HG02798 (cell line): ENCODE results near the gene NINJ2.
A peak's percentile ranks its signal among the peaks of the same experiment; 100 is the strongest.
"Not testable (repeated sequence)": the region's sequence is repeated elsewhere in the genome, so short reads cannot be mapped to it uniquely, and the experiment has no call there.

ENCODE experiments used
- ATAC-seq: cut with Tn5 transposase; IDR thresholded peaks from one replicate; pipeline ENCODE4 v1.9.1; 2021; ENCODE audit warnings: mild to moderate bottlenecking; ENCODE audit not compliant: unreplicated experiment, poor library complexity

Gene NINJ2, protein sequence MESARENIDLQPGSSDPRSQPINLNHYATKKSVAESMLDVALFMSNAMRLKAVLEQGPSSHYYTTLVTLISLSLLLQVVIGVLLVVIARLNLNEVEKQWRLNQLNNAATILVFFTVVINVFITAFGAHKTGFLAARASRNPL

DNA sequence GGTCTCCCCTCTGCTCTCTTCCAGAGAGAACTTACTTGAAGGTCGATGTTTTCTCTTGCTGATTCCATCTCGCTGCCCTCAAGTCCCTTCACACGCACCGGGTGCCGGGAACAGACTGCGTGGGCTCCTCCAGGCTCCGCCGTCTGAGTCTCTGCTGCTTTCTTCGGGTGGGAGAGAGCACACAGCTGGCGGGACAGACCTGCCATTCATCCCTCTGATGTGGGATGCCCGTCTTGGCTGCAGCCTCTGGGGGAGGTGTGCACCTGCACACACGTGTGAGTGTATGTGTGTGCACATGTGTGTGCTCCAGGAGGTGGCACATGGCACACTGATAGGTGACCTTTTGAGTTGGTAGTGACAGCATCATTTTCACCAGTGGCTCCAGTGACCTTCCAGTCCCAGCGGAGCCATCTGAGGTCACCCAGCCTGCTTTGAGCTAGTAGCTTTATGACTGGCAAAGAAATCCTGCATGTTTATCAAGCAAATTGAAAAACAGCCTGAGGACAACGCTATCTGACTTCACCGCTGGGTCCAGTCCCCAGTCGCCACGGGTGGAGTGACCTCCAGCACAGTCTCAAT lies at the start of gene NINJ2:
TSS of gene NINJ2 (minus strand) at position 153 of the 579 bp plus-strand sequence. CDS start at position 68, 85 bp downstream.
- no peak for ATAC-seq

DNA sequence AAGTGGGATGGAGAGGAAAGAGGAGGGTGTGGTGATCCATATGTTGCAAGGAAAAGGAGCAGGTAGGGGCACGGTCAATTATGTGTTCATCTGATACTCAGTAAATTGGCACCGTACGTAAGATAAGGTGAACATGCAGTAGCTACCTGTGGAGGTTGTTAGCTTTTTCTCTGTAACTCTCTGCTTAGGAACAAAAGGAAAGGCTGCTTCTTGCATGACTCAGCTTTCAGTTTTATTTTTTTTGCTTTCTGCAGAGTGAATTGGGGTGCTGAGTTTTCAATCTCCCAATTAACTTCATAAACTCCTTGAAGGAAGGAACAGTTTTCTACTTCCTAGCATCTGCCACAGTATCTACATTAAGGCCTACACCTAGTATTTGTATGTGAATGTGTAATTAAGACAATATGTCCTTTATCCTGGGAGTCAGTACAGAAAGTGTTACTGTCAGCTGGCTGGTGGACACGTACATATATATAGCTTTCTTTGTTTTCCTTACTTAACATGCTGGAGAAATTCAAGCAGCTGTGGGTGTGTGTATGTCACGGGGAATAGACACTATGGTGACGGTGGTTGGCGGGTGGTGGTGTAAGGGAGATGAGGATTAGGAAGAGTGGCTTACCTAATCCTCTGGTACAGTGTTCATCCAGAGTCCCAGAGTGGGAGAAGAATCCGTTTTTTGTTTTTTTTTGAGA lies 49.1 kb upstream of the NINJ2 start:
- ATAC-seq = no peak

DNA sequence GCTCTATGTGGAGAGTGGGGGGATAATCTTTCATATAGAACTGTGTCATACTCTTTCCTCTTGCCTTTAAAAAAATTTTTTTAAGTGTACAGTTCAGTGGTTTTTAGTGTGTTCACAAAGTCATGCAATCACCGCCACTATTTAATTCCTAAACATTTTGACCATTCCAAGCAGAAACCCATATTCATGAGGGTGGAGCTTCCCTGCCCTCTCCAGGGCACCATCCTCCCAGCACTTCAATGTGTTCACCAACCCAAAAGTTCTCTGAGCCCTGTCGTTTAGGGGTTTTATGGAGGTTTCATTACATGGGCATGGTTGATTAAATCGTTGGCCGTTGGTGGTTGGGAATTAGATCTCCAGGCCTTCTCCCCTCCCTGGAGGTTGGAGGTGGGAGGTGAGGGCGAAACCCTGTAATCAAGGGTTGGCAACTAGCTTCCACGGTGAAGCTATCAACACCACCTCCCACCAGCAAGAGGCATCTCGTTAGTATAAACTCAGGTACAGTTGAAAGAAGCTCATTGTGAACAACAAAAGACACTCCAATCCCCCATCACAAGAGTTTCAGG lies 46.3 kb upstream of the NINJ2 start:
- ATAC-seq = no peak

DNA sequence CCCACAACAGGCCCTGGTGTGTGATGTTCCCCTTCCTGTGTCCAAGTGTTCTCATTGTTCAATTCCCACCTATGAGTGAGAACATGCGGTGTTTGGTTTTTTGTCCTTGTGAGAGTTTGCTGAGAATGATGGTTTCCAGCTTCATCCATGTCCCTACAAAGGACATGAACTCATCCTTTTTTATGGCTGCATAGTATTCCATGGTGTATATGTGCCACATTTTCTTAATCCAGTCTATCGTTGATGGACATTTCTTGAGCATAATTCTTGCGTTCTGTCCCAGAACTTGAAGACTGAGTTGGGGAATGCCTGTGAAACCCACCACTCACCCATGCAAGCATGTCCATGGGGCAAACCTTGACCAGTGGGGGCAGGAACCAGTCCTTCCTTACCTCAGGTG lies 44.8 kb upstream of the NINJ2 start:
- not testable (repeated sequence) for ATAC-seq

DNA sequence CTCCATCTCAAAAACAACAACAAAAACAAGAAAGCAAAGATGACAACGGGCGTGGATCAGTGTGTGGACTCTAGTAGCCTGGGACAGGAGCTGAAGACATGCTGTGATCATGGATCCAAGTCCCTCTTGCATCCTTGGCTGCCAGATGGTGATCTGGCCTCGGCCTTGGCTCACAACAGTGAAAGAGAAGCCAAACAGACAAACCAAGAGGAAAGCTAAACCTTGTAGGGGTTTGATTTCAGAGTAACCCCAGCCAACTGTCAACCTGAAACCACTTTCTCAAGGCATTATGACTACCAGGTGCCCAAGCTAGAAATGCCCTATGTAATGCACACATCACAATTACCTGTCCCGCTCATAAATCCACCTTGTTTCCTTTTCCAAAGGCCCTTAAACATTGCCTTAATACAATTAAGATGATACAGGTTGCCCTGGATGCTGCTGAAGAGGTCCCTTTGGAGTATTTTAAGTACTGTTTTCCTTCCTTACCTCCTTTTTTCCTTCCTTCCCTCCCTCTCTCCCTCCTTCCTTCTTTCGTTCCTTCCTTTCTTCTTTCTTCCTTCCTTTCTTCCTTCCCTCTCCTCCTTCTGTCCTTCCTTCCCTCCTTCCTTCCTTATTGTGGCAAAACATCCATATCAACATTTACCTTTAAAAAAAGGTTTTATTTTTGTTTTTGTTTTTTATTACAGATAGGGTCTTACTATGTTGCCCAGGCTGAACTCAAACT lies 41.4 kb upstream of the NINJ2 start:
- no peak for ATAC-seq

DNA sequence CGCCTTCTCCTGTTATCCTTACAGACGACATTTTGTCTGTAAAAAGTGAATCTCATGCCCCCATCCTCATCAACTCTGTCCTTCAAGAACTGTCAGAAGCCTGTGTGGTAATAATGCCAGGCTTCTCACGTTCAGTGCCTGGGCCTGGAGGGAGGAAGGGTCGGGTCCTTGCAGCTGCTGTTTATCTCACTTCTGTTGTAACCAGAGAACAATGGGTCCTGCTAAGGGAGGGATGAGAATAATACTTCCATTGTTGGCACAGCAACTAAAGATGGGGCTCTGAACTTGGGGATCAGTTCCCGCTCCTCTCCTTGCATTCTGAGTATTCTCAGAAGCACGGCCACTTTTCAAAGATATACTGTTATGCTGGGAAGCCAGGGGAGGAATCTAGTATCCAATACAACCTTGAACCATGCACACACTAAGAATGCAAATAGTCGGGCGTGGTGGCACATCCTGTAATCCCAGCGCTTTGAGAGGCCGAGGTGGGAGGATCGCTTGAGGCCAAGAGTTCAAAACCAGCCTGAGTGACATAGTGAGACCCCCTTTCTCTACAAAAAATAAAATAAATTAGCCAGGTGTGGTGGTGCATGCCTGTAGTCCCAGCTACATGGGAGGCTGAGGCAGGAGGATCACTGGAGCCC lies 38.8 kb upstream of the NINJ2 start:
- no peak for ATAC-seq

DNA sequence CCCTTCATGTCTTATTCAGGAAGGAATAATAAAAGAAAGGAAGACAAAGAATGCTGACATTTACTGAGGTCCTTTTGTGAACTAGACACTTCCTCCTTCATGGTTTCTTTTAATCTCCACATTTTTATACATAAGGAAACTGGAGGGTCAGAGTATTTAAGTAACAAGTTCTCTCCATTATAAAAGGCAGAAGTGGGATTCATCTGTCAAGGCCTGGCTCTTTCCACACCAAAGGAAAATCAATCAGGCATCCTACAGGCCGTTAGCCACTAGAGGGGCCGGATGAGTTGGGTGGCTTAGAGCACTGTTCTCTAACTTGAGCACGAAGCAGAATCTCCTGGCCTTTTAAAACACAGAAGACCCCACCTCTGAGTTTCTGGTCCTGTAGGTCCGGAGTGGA lies 36.8 kb upstream of the NINJ2 start:
- no peak for ATAC-seq

DNA sequence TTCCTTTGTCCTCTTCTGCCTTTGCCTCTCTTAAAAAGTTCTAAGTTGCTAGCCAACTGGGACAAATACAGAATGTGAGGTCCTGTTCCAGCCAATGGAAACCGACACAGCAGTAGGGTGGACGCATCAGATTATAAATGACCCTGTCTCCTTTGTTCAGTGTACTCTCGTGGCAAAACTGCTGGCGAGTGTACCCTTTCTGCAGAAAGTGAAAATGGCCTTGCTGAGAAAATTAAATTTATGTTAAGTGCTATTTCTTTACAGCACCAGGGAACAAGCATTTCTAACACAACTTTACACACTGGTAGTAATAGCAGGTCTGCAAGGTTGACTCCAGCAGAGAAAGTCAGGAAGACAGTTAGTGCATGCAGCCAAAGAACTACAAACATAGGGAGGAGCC lies 35.0 kb upstream of the NINJ2 start:
- not testable (repeated sequence) for ATAC-seq

DNA sequence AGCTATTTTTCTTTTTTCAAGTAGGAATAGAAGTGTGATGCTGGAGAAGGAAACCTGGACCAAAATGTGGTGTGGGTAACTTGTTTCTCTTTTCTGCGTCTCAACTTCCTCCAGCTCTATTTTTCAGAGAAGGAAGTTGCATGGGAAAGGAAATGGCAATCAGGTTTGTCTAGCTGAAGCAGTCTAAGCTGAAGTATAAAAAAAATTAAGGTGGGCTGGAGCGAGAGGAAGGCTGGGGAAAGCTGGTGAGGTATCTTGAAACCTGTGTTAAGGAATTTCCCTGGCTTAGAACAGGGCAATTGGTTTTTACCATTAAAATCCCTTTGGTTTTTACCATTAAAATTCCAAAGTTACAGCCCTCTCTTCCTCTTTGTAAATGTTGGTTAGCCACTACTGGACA lies 34.2 kb upstream of the NINJ2 start:
- no peak for ATAC-seq

DNA sequence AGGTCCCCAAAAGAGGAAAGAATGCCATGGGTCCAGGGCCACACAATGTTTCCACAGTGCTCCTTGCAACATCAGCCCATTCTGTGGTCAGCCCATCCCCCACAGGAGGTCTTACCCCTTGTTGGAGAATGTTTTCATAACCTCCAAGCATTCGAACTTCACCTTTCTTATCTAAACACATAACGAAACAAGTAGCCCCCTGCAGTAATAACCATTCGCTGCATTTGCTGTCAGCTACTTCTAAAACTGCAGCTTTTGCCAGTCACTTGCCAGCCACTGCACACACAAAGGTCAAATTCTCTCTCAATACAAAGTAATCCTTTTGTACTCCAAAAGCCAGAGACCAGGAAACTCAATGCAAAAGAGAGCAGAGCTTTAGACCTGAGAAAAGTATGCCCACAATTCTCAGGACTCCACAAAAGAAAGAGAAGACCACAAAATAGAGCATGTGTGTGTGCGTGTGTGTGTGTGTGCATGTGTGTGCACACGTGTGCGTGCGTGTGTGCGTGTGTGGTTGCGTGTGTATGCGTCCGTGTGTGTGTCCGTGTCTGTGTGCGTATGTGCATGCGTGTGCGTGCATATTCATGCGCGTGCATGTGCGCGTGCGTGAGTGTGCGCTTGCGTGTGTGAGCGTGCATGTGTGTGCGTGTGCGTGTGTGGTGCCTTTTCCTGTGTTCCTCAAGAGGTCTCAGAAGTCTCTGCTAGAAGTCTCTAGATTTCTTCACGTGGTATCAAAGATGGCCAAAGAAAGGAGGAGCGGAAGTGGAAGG lies 31.7 kb upstream of the NINJ2 start:
- ATAC-seq = no peak

DNA sequence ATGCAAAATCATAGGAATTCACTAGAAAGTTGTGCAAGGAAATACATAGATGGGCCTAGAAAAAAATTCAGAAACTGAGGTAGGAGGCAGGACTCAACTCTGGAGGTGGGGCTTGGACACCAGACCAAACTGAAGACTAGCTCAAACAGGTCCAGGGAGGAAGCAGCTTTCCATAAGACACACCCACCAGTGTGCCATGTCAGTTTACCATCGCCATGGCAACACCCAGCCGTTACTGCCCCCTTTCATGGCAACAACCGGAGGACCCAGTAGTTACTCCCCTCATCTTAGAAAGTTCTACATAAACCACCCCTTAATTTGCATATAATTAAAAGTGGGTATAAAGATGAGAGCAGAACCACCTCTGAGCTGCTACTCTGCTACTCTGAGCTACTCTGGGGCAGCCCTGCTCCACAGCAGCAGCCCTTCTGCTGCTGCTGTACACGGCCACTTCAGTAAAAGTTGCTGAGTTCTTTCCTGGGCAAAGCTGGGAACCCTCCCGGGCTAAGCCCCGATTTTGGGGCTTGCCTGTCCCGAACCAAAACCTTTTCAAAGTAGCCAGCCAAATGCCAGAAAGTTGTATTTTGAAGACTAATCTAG lies 30.8 kb upstream of the NINJ2 start:
- no peak for ATAC-seq

DNA sequence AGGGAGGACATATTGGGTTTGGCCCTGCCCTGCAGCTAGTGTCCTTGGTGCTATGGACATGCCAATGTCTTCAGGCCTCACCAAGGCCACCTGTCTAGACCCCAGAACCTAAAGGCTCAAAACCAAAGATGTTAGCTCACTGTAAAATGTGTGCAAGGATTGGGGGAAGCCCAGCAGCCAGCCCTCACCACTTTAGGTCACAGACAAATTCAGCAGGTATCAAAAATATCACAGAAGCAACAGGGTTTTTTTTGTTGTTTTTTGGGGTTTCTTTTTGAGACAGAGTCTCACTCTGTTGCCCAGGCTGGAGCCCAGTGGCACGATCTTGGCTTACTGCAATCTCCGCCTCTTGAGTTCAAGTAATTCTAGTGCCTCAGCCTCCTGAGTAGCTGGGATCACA lies 29.0 kb upstream of the NINJ2 start:
- ATAC-seq = no peak

DNA sequence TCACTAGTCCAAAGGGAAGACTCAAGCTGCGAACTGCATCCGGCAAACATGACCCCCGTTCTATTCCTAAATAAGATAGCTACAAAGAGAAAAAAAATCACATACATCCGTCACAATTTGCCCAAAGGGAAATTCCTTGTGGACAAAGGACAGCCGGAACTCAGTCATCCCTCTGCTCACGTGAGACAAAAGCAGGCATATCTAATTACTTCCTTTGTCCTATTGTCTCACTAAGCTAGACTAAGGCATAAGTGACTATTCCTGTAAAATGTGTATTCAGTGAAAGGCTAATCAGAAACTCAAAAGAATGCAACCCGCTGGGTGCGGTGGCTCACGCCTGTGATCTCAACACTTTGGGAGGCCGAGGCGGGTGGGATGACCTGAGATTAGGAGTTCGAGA lies 27.2 kb upstream of the NINJ2 start:
- no peak for ATAC-seq

DNA sequence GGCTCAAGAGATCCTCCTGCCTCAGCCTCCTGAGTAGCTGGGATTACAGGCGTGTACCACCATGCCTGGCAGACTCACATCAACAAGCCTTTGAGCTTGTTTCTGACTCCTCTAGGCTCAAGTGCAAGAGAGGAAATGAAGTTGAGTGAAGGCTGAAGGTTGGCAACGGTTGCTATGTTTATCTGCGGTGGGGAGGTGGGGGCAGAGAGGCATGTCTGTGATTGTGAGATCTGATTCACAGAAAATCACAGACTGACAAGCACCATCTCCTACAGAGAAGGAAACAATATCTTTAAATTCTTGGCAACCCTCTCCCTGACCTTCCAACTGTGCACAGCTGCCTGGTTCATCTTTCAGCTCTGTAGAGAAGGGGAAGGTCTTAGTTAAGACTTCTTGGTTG lies 22.1 kb upstream of the NINJ2 start:
- ATAC-seq = peak; percentile 70

DNA sequence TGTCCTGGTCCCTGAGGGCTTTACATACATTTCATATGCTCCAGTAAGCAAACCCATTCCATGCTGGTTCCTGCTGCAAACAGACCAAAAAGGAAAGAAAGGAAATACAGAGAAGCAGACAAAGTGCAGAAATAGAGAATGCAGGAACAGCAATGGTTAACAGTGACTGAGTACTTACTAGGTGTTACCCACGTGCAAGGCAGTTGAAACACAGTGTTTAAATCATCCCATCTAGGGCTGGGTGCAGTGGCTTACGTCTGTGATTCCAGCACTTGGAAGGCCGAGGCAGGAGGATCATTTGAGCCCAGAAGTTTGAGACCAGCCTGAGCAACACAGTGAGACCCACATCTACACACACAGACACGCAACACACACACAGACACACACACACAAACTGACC lies 21.2 kb upstream of the NINJ2 start:
- ATAC-seq = no peak

DNA sequence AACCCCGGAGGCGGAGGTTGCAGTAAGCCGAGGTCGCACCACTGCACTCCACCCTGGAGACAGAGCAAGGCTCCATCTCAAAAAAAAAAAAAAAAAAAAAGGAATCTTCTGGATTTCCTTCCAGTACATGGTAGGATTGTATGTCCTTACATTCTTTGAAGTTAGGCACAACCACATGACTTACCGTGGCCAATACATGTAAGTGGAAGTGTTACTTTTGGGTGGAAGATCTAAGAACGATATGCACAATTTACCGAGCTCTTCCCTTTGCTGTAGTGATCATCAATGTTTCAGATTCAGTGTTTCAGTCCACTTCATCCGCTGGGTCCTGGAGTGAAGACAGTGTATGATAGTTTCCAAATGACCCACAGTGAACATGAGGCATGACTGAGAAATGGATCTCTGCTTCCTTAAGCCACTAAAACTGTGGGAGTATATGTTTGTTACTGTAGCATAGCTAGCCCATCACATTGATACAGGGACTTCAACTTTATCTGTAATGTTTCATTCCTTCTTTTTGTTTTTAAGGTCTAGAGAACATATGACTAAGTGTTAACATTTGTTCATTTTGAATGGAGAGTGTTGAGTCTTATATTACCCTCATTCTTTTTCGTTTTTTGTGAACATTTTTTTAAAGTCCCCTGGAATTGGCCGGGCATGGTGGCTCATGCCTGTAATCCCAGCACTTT lies 18.5 kb upstream of the NINJ2 start:
- ATAC-seq = no peak

DNA sequence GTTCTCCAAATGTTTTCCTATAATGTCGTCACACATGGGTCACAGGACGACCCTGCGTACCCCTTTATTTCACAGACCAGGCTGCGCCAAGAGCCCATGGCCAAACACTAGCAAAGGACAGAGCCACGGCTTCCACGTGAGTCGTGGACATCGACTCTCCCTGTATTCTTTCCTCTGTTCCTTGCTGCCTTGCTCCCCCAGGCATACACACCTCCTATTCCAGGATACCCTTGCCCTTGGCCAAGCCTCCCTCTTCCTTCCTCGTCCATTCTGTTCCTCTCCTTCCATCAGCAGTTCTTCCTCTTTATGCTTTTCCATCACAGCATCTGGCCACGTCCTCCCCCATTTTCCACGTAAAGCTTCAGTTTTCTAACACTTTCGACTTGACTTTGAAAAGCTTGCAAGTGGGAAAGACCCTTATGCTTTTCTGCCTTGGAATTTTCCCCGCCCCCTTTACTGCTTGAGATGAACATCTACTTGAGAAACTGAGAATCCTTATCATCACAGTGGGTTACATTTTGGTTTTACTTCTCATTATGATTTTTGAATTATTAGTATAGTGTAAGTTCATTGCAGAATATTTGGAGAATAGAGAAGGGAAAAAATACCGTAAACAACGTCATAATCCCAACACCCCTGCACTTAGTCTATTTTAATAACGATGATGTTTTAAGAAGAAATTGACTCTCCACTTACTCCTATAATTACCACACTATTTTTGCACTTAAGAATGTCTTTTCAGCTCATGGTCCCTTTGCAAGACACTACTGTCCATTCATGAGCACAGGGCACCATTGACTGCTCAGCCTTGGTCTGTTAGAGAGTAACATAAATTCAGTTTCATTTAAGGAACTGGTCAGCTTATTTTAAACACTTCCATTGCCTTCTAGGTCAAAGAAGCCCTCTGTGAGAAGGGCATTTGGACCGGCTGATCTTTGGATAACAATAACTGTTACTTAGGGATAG lies 15.8 kb upstream of the NINJ2 start:
- no peak for ATAC-seq

DNA sequence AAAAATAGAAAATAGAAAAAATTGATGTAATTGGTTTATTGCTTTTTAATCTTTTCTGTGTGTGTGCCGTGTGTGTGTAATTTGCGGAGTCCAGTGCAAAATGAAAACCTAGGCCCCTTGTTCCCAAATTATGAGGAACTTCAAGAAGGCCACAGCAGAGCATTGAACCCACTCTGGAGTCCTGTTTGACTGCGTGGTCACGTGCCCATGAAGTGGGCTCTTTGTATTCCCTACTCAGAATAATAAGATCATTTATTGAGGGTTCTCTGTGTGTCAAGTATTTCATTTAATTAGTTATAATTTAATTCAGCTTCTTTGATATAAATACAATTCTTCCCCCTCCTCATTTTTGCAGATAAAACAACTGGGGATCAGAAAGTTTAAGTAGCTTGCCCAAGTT lies 12.3 kb upstream of the NINJ2 start:
- no peak for ATAC-seq
